Left lung (tissue), 10 donors: ENCODE measurements around the gene PCDH17. TPM values are rescaled to one million over a fixed set of nuclear protein-coding genes. Genes with fewer than 3 reads are reported as not detected.

ENCODE experiments used
- ATAC-seq: fragments of 200-7000 bp; cut with Tn5 transposase; one replicate; pipeline ENCODE4 v1.9.1; 2020; ENCODE audit warnings: moderate library complexity
- DNase-seq, 4 donors: peaks; one replicate each; pipeline ENCODE4 v3.0.0-alpha.2; 2013 to 2020
- H3K27ac ChIP-seq, 2 donors: fragments of 200-600 bp; sonication (generic) in 1 of 2; one replicate each; pipeline versions ENCODE4 v1.5.0 to v1.8.0; 2020 to 2021
- H3K27me3 ChIP-seq, 2 donors: fragments of 200-600 bp; sonication (generic) in 1 of 2; one replicate each; pipeline versions ENCODE4 v1.5.0 to v1.8.0; 2020 to 2021
- H3K36me3 ChIP-seq, 2 donors: fragments of 200-600 bp; sonication (generic) in 1 of 2; one replicate each; pipeline versions ENCODE4 v1.5.0 to v1.8.0; 2020 to 2021
- H3K4me1 ChIP-seq, 2 donors: fragments of 200-600 bp; one replicate each; pipeline ENCODE4 v1.8.0; 2021
- H3K4me3 ChIP-seq, 2 donors: fragments of 200-600 bp; sonication (generic) in 1 of 2; one replicate each; pipeline versions ENCODE4 v1.5.0 to v1.8.0; 2020 to 2021; ENCODE audit warnings: mild to moderate bottlenecking in 1 of 2
- H3K9me3 ChIP-seq, 2 donors: fragments of 200-600 bp; sonication (generic) in 1 of 2; one replicate each; pipeline versions ENCODE4 v1.5.0 to v1.8.0; 2020 to 2021
- intact Hi-C, 2 donors: fragments of 100-400 bp; cut with DNase I; formaldehyde crosslinking; loops; one replicate each; pipeline versions ENCODE4 v1.11.2 to v1.14.2; 2022
- polyA plus RNA-seq, 6 donors: library from polyadenylated mRNA; unstranded; fragments of 120-200 nt; gene quantifications; one replicate each; pipeline ENCODE4 v1.2.1, GENCODE V29; 2013; ENCODE audit not compliant: insufficient read length in 6 of 6
- total RNA-seq, 2 donors: library from RNA; stranded (reverse); fragmentation: NEBNext Ultra II Directional; extraction: Animal tissue kit (Norgen Biotek cat#: 25700); gene quantifications; one replicate each; pipeline ENCODE4 v1.2.1, GENCODE V29; 2021
- TF ChIP-seq, protein P1 (sequence below), 2 donors: fragments of 200-600 bp; sonication (generic) in 1 of 2; IDR thresholded peaks; one replicate each; pipeline versions ENCODE4 v1.5.0 to v1.8.0; 2021; ENCODE audit warnings: antibody characterized with exemption in 2 of 2
- donor health status: DM: no; HTN: yes; CAD: no.
- donor health status: DM: no; HTN: no; CAD: no.

The PCDH17 gene
- total and polyA plus RNA-seq, 8 donors = 16.1 to 44.1 (median 21.6) TPM

DNA sequence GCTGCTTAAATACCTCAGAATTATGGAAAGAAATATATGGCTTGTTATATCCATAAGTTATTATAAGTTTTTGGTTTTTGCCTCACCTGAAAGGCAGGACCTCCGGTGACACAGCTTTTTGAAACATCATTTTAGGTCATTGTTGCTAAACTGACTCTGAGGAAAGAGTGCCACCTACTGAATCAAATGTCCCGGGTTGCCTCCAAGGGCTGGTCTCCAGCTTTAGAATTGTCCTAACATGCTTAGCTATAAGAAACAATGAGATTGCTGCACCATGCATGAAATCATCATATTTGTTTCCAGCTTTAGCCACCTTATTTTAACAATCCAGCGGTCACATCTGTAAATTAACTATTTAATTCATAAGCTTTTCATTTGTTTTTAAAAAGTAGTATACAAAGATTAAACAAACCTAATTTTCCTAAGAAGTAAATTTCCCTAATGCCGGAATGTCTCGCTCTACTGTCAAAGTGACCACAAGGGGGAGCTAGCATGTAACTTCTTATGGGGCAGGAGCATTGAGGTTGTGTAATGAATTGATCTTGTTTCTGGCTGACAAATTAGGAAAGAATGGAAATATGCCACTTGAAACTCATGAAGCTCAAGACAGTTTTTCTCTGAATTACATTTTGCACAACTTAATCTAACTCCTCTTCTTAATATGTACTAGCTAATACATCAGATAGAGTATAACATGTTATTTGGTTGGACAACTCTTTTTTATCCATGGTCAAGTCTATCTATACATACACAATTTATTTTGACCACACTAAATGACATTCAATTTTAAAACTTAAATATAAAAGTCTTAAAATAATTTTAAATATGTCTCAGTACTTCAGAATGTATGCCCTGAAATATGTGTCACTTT lies 6.7 kb upstream of the PCDH17 start:
- TF ChIP-seq, protein P1, sequence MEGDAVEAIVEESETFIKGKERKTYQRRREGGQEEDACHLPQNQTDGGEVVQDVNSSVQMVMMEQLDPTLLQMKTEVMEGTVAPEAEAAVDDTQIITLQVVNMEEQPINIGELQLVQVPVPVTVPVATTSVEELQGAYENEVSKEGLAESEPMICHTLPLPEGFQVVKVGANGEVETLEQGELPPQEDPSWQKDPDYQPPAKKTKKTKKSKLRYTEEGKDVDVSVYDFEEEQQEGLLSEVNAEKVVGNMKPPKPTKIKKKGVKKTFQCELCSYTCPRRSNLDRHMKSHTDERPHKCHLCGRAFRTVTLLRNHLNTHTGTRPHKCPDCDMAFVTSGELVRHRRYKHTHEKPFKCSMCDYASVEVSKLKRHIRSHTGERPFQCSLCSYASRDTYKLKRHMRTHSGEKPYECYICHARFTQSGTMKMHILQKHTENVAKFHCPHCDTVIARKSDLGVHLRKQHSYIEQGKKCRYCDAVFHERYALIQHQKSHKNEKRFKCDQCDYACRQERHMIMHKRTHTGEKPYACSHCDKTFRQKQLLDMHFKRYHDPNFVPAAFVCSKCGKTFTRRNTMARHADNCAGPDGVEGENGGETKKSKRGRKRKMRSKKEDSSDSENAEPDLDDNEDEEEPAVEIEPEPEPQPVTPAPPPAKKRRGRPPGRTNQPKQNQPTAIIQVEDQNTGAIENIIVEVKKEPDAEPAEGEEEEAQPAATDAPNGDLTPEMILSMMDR (IDR thresholded peaks at IDR 0.05) = peak; percentile 71 to 79
- intact Hi-C loops = no loop called here
- Histone ChIP-seq H3K9me3 (no peaks in the 10 kb centered on the region), H3K27ac (no peak overlapping the region), H3K4me3 (no peak overlapping the region), H3K4me1 (peaks cover 0 to 3% of the 10 kb centered on the region in 2 donors), H3K36me3 (no peaks in the 10 kb centered on the region), H3K27me3 (peaks cover 3 to 32% of the 10 kb centered on the region in 2 donors)
- ATAC-seq = peak; percentile 74
- peak in 2 of 4 donors; percentile 53 to 70 for DNase-seq

DNA sequence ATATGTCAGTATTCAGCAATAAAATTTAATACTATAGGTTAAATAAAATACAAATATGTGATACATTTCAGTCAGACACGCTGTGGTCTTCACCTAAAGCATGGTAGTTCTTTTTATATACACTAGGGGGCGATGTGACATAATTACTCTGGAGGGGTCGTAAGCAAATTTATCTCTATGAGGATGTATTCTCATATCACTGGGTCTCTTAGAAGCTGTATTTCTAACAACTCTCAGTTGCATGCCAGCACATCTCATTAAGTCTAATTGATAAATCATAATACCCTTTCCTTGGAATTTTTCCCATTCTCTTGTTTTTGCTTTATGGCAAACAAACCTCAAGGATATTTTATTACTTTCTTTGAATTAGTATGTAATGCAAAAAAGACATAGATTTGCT lies 3.9 kb upstream of the PCDH17 start:
- no peaks in the 10 kb centered on the region for H3K9me3 ChIP-seq
- H3K4me3 ChIP-seq = no peak overlapping the region
- TF ChIP-seq, protein P1 (IDR thresholded peaks at IDR 0.05) = peak; percentile 63 to 70
- peaks cover 21 to 26% of the 10 kb centered on the region in 2 donors for H3K4me1 ChIP-seq
- intact Hi-C loops = no loop called here
- no peak overlapping the region for H3K27ac ChIP-seq
- H3K27me3 ChIP-seq = peaks cover 28 to 61% of the 10 kb centered on the region in 2 donors
- ATAC-seq = peak; percentile 37
- H3K36me3 ChIP-seq = no peaks in the 10 kb centered on the region
- DNase-seq = no peak

DNA sequence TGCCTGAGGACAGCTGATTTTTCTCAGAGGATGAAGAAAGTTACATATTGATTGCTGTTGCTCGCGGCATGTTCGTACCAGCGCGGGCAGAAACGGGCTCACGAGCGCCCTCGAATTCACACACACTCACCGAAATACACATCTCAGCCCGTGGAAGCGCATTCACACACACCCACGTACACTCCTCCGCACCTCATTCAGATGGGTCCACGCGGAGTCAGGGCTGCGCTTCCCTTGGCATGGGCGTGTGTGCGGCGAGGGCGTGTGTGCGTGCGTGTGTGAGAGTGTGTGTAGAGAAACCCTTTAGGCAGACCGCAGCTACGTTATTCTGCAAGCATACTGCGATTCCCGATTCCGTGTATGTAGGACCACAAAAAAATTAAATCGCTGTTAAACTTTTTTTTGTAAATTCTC lies 2.1 kb upstream of the PCDH17 start:
- intact Hi-C loops = no loop called here
- no peaks in the 10 kb centered on the region for H3K9me3 ChIP-seq
- peak overlapping the region; percentile 33 to 42 for H3K4me3 ChIP-seq
- no peaks in the 10 kb centered on the region for H3K36me3 ChIP-seq
- ATAC-seq = no peak
- H3K27me3 ChIP-seq = peaks cover 45 to 78% of the 10 kb centered on the region in 2 donors
- TF ChIP-seq, protein P1 (IDR thresholded peaks at IDR 0.05) = no peak
- H3K27ac ChIP-seq = no peak overlapping the region
- peaks cover 21 to 28% of the 10 kb centered on the region in 2 donors for H3K4me1 ChIP-seq
- peak in 3 of 4 donors; percentile 36 to 59 (median 55) for DNase-seq

DNA sequence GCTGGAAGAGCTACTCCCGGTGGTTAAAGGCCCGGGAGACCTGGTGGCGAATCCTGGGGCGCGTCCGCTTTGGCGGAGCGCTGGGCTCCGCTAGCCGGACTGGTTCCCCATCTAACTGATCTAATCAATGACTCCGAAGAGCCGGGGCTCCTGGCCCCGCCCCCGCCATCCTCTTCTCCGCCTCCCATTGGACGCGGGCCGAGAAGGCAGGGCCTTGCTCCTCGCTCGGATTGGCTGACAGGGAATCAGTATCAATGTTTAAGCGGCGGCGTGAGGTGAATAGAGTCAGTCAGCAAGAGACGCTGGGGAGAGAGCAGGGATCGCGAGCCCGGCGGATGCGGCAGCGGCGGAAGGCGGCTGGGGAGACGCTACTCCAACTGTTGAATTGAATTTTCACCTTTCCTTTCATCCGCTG lies 1.7 kb upstream of the PCDH17 start:
- Histone ChIP-seq H3K36me3 (no peaks in the 10 kb centered on the region), H3K27me3 (peaks cover 50 to 82% of the 10 kb centered on the region in 2 donors), H3K4me3 (peak overlapping the region; percentile 33 to 42), H3K4me1 (peaks cover 21 to 28% of the 10 kb centered on the region in 2 donors), H3K27ac (peak overlapping the region in 1 of 2 donors; percentile 55), H3K9me3 (no peaks in the 10 kb centered on the region)
- ATAC-seq = peak; percentile 57
- DNase-seq = peak; percentile 53 to 93 (median 85)
- TF ChIP-seq, protein P1 (IDR thresholded peaks at IDR 0.05) = no peak
- intact Hi-C loops = no loop called here
